Measurements from ENCODE around the gene FGF12. TPM values are rescaled to one million over a fixed set of nuclear protein-coding genes. Genes with fewer than 3 reads are reported as not detected.

FGF12 gene
- polyA plus RNA-seq, 2 of the 4 experiments (the other 2 are of a cell fraction): 0.63 to 1.1 TPM

DNA sequence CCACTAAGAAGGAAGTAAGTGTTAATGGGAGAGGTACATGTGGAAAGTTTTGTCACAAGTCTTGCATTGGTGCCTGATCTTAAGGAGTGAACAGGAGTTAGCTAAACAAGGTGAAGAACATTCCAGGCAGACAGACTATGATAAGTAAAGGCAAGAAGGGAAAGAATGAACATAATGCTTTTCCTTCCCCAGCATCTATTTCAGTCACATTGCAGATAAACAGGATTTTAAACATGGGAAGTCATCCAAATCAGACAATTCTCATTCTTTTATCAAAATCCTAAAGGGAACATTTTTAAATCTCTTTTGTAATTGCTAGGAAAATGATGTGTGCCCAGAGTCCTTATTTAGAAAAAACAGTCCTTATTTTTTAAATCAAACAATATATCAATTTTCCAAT lies 424.6 kb downstream of the FGF12 start:
- H3K27ac ChIP-seq: no peak overlapping the region
- DNase-seq (ENCODE audit: low read depth in 1 of 2, low spot score in 1 of 2) (no peak), ATAC-seq (no peak), FAIRE-seq (no peak)
- no peak overlapping the region for H3K4me2 ChIP-seq
- CTCF ChIA-PET: no interaction called here
- POLR2A ChIA-PET: no interaction called here
- no peaks in the 10 kb centered on the region for H3K4me1 ChIP-seq
- no peak overlapping the region for H3K4me3 ChIP-seq
- no peak for TF ChIP-seq CHD4 (IDR thresholded peaks at IDR 0.05; ENCODE audit: borderline replicate concordance)
- TF ChIP-seq NR3C1 (IDR thresholded peaks at IDR 0.05): no peak
- no peak for TF ChIP-seq POLR2AphosphoS2 (conservative IDR thresholded peaks at IDR 0.05; ENCODE audit: low read length)
- TF ChIP-seq CBX2 (IDR thresholded peaks at IDR 0.05; ENCODE audit: borderline replicate concordance, low read depth): no peak
- TF ChIP-seq EHMT2 (IDR thresholded peaks at IDR 0.05; ENCODE audit: low read depth): no peak
- TF ChIP-seq ZSCAN20 (CRISPR knock-in tag; IDR thresholded peaks at IDR 0.05): no peak
- no peak for TF ChIP-seq FOSL2 (IDR thresholded peaks at IDR 0.05)
- no peak for TF ChIP-seq FOSL2 (CRISPR knock-in tag; IDR thresholded peaks at IDR 0.05)
- no peaks in the 10 kb centered on the region for H3K9me3 ChIP-seq

GRCh38 chr3:192299921-192300320 lies 427.4 kb downstream of the FGF12 start:
- H3K4me3 ChIP-seq: no peak overlapping the region
- no peak for FAIRE-seq

DNA sequence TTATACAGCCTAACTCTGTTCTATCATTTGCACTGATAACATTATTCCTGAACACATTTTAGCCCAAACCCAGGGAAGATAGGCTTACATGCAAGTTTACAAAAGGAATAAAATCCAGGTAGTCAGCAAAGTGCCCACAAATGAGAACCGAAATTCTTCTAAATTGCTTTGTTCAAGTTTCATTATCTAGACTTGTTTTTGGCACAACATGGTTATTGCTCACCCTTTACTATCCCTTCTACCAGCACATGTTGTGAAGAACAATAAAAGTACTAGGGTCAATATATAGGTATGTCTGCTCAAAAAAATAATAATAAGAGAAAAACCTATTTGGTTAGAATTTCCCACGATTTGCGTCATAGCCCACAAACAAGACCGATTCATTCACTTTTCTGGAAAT lies 430.5 kb downstream of the FGF12 start:
- CTCF ChIA-PET: no interaction called here

More at GRCh38 chr3:192299921-192300320, 427.4 kb downstream of the FGF12 start:
- H3K27ac ChIP-seq: no peak overlapping the region
- H3K4me1 ChIP-seq: no peaks in the 10 kb centered on the region
- DNase-seq (ENCODE audit: low read depth in 1 of 2, low spot score in 1 of 2) (no peak), ATAC-seq (no peak)
- H3K9me3 ChIP-seq: no peaks in the 10 kb centered on the region
- H3K4me2 ChIP-seq: no peak overlapping the region
- 50% methylated on average over 1 of the region's 1 CpG for WGBS (ENCODE audit: missing lambda C conversion rate)
- CTCF ChIA-PET: no interaction called here
- POLR2A ChIA-PET: no interaction called here
- TF ChIP-seq NR3C1 (IDR thresholded peaks at IDR 0.05): no peak
- no peak for TF ChIP-seq SREBF2 (IDR thresholded peaks at IDR 0.05)

More for the DNA sequence above, 430.5 kb downstream of the FGF12 start:
- no peak for ATAC-seq
- WGBS (ENCODE audit: missing lambda C conversion rate): 39% methylated on average over 4 of the region's 4 CpGs
- TF ChIP-seq ELK1 (IDR thresholded peaks at IDR 0.05; ENCODE audit: low read depth, low read length) (no peak), RNF2 (IDR thresholded peaks at IDR 0.05; ENCODE audit: borderline replicate concordance, low read depth) (no peak), HDAC2 (IDR thresholded peaks at IDR 0.05) (no peak), POLR2A (IDR thresholded peaks at IDR 0.05; ENCODE audit: low read length) (no peak), JUN (IDR thresholded peaks at IDR 0.05) (no peak), ZSCAN20 (CRISPR knock-in tag; IDR thresholded peaks at IDR 0.05) (no peak), FOSL2 (IDR thresholded peaks at IDR 0.05) (no peak), FOSL2 (CRISPR knock-in tag; IDR thresholded peaks at IDR 0.05) (no peak), CHD4 (IDR thresholded peaks at IDR 0.05; ENCODE audit: borderline replicate concordance) (no peak), USF2 (IDR thresholded peaks at IDR 0.05) (no peak), CTCF (IDR thresholded peaks at IDR 0.05) (no peak), SMC3 (IDR thresholded peaks at IDR 0.05) (no peak), ATOH8 (CRISPR knock-in tag; IDR thresholded peaks at IDR 0.05; ENCODE audit: low read depth) (no peak), CBX2 (IDR thresholded peaks at IDR 0.05; ENCODE audit: borderline replicate concordance, low read depth) (no peak), EHF (CRISPR knock-in tag; IDR thresholded peaks at IDR 0.05) (no peak), EP300 (IDR thresholded peaks at IDR 0.05) (no peak), FOXS1 (CRISPR knock-in tag; IDR thresholded peaks at IDR 0.05) (no peak), EHMT2 (IDR thresholded peaks at IDR 0.05; ENCODE audit: low read depth) (no peak), CEBPB (IDR thresholded peaks at IDR 0.05) (no peak)
- H3K4me2 ChIP-seq: no peak overlapping the region
- FAIRE-seq: no peak
- POLR2A ChIA-PET: no interaction called here
- H3K27ac ChIP-seq: no peak overlapping the region
- H3K4me3 ChIP-seq: no peak overlapping the region
- no peaks in the 10 kb centered on the region for H3K4me1 ChIP-seq
- H3K9me3 ChIP-seq: no peaks in the 10 kb centered on the region
- DNase-seq (ENCODE audit: low read depth in 1 of 2, low spot score in 1 of 2): no peak

Data from A549 (cell line).